GM12865 (cell line): ENCODE measurements around the gene ADAMTSL1.

Experiments
- DNase-seq: peaks from one replicate; pipeline ENCODE4 v3.0.0; 2010; ENCODE audit warnings: low read depth
- H3K4me3 ChIP-seq: 2 replicates; pipeline ENCODE4 v1.5.1; 2011; ENCODE audit warnings: mild to moderate bottlenecking, low read depth, low read length, control low read depth
- TF ChIP-seq, protein P1 (sequence below): IDR thresholded peaks from 2 replicates; pipeline ENCODE4 v1.5.1; 2011; ENCODE audit warnings: low read length, control low read depth, low read depth, inconsistent platforms; ENCODE audit not compliant: insufficient read depth; ENCODE audit errors: missing control alignments

ADAMTSL1 gene

DNA sequence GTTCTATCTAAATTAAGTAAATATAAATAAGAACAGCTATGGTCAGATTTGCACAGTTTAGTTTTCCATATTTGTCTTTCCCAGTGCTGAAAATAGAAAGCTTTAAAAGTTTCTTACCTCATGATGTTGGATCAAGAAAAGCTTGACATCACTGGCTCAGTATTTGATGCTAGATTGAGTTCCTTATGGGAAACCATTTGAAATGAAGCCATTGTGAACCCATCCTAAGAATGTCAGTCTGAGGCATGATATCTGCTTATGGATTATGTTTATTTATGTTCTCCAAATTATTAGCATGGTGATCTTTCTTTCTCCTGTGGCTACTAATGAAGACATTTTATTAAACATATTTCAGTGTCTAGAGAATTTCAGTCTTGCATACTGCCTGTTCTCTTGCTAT is 143.0 kb downstream of the ADAMTSL1 start:
- DNase-seq: no peak
- no peak overlapping the region for H3K4me3 ChIP-seq
- TF ChIP-seq, protein P1, sequence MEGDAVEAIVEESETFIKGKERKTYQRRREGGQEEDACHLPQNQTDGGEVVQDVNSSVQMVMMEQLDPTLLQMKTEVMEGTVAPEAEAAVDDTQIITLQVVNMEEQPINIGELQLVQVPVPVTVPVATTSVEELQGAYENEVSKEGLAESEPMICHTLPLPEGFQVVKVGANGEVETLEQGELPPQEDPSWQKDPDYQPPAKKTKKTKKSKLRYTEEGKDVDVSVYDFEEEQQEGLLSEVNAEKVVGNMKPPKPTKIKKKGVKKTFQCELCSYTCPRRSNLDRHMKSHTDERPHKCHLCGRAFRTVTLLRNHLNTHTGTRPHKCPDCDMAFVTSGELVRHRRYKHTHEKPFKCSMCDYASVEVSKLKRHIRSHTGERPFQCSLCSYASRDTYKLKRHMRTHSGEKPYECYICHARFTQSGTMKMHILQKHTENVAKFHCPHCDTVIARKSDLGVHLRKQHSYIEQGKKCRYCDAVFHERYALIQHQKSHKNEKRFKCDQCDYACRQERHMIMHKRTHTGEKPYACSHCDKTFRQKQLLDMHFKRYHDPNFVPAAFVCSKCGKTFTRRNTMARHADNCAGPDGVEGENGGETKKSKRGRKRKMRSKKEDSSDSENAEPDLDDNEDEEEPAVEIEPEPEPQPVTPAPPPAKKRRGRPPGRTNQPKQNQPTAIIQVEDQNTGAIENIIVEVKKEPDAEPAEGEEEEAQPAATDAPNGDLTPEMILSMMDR: no peak

GRCh38 chr9:18617759-18618158 is 143.8 kb downstream of the ADAMTSL1 start:
- TF ChIP-seq, protein P1: no peak
- DNase-seq: no peak
- H3K4me3 ChIP-seq: no peak overlapping the region

- TF ChIP-seq, protein P1: no peak
Observed at GRCh38 chr9:18618862-18619261, 144.9 kb downstream of the ADAMTSL1 start.

GRCh38 chr9:18622186-18622836 is 148.4 kb downstream of the ADAMTSL1 start:
- DNase-seq: no peak
- H3K4me3 ChIP-seq: no peak overlapping the region
- TF ChIP-seq, protein P1: no peak

More at GRCh38 chr9:18618862-18619261, 144.9 kb downstream of the ADAMTSL1 start:
- DNase-seq: no peak
- H3K4me3 ChIP-seq: no peak overlapping the region

DNA sequence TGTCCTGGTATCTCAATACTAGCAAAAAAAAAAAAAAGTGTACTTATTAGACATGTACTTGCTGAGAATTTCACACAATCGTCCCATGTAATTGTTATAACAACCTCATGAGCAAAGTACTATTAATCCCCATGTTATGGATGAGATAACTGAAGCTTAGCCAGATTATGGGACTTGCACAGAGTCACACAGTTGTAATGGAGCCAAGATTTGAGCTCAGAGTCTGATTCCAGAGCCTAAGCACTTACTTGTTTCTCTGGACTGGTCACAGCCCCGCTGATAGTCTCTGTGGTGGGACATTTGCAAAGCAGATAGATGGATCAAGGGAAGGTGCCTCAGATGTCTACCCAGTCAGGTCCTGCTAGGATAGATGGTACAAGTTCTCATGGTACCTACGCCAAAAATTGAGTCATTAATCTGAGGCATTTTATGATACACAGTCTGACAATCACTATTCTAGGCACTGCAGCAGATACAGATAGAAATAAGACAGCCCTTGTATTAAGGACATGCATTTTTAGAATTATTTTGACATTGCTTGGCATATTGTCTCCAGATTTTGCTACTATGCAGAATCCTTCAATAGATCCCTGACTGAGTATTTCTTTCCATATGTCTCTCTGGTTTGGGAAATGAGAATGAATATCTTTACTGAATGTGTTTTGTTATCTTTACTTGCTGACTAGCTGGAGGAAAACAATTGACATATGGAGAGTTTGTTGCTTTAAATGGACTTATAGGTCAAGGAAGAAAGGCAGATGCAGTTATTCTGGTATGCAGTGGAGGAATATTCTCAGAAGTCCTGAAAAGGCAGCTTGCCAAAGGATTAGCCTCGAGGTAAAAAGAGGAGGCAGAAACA is 149.5 kb downstream of the ADAMTSL1 start:
- no peak for DNase-seq
- H3K4me3 ChIP-seq: no peak overlapping the region
- TF ChIP-seq, protein P1: no peak

- no peak for DNase-seq
- no peak overlapping the region for H3K4me3 ChIP-seq
- TF ChIP-seq, protein P1: no peak
Observed at GRCh38 chr9:18626046-18626698, 152.2 kb downstream of the ADAMTSL1 start.
